Endothelial cell of umbilical vein (primary cell): ENCODE data around the gene MMRN2. TPM values are rescaled to one million over a fixed set of nuclear protein-coding genes. Genes with fewer than 3 reads are reported as not detected.

Experiments used
- BruUV-seq: library from RNA; stranded (reverse); fragments of 400-500 nt; replicated peaks from 2 replicates; lab custom pipeline; 2021; lab: Mats Ljungman, UMichigan
- CTCF ChIA-PET: fragments of 300-600, 350-600 bp; sonication (Branson Sonifier 250); formaldehyde crosslinking; loops from one replicate; lab custom pipeline; 2021; ENCODE audit warnings: antibody characterized with exemption, inconsistent platforms; lab: Charles Lee
- POLR2A ChIA-PET: fragments of 300-600, 350-600 bp; sonication (Branson Sonifier 250); formaldehyde crosslinking; loops from one replicate; lab custom pipeline; 2021; ENCODE audit warnings: antibody characterized with exemption, inconsistent platforms; lab: Charles Lee
- DNase-seq: peaks from one replicate; pipeline ENCODE4 v3.0.0-alpha.2; 2011; ENCODE audit warnings: low read depth, low spot score
- FAIRE-seq: peaks from 2 replicates; lab custom pipeline; 2011; peaks lifted over from hg19 to GRCh38; lab: Jason Lieb, UNC
- H2AFZ ChIP-seq: 2 replicates; pipeline ENCODE4 v1.6.0; 2012; ENCODE audit warnings: low read depth, low read length, control low read depth, inconsistent platforms
- H3K27ac ChIP-seq: 2 replicates; pipeline ENCODE4 v1.5.1; 2011; ENCODE audit warnings: low read depth, mild to moderate bottlenecking, control low read depth, low read length, moderate library complexity; ENCODE audit not compliant: insufficient read depth
- H3K27me3 ChIP-seq, 2 experiments: 2 replicates each; pipeline versions ENCODE4 v1.6.0 to v1.6.1; 2011; ENCODE audit warnings: low read length in 2 of 2, mixed read lengths in 1 of 2; ENCODE audit not compliant: control insufficient read depth in 2 of 2, insufficient read depth in 2 of 2
- H3K36me3 ChIP-seq, 2 experiments: 2 replicates in 1 of 2; 3 replicates in 1 of 2; pipeline ENCODE4 v1.5.1; 2011; ENCODE audit warnings: low read length in 2 of 2, mild to moderate bottlenecking in 1 of 2, moderate library complexity in 1 of 2; ENCODE audit not compliant: control insufficient read depth in 2 of 2, insufficient read depth in 2 of 2; ENCODE audit errors: extremely low read depth in 1 of 2
- H3K4me1 ChIP-seq: 3 replicates; pipeline ENCODE4 v1.5.1; 2011; ENCODE audit warnings: mild to moderate bottlenecking, low read length; ENCODE audit not compliant: control insufficient read depth, insufficient read depth; ENCODE audit errors: extremely low read depth
- H3K4me2 ChIP-seq: 2 replicates; pipeline ENCODE4 v1.6.1; 2011; ENCODE audit warnings: low read length, control low read depth, mixed read lengths; ENCODE audit not compliant: insufficient read depth
- H3K4me3 ChIP-seq, 3 experiments: fragments of 200-600 bp in 1 of 3; sonication (generic), shearing (Covaris generic) in 1 of 3; replicated peaks in 1 of 3; 2 replicates each; pipeline ENCODE4 v1.5.1; 2011 to 2016; ENCODE audit warnings: control low read depth in 3 of 3, low read length in 3 of 3, mild to moderate bottlenecking in 2 of 3, inconsistent platforms in 1 of 3, low read depth in 1 of 3, moderate library complexity in 1 of 3; ENCODE audit not compliant: insufficient read depth in 1 of 3
- H3K79me2 ChIP-seq: 2 replicates; pipeline ENCODE4 v1.6.0; 2012; ENCODE audit warnings: low read length, inconsistent platforms; ENCODE audit not compliant: control insufficient read depth, insufficient read depth
- H3K9ac ChIP-seq: replicated peaks from 2 replicates; pipeline ENCODE3; 2011; ENCODE audit warnings: low read length, control low read depth; ENCODE audit not compliant: insufficient read depth; ENCODE audit errors: extremely low read depth
- H3K9me1 ChIP-seq: replicated peaks from 3 replicates; pipeline ENCODE4 v1.6.0; 2011; ENCODE audit warnings: mild to moderate bottlenecking, low read length; ENCODE audit not compliant: control insufficient read depth, insufficient read depth; ENCODE audit errors: extremely low read depth
- H3K9me3 ChIP-seq: replicated peaks from 2 replicates; pipeline ENCODE4 v1.5.1; 2012; ENCODE audit warnings: low read length, inconsistent platforms; ENCODE audit not compliant: control insufficient read depth, insufficient read depth
- H4K20me1 ChIP-seq: replicated peaks from 2 replicates; pipeline ENCODE3; 2011; ENCODE audit warnings: mild to moderate bottlenecking, low read length; ENCODE audit not compliant: control insufficient read depth, insufficient read depth; ENCODE audit errors: extremely low read depth
- EZH2 ChIP-seq: IDR thresholded peaks from 2 replicates; pipeline ENCODE4 v1.6.1; 2012; ENCODE audit warnings: borderline replicate concordance, low read depth, mild to moderate bottlenecking, moderate library complexity, low read length, inconsistent platforms; ENCODE audit not compliant: severe bottlenecking
- FOS ChIP-seq: IDR thresholded peaks from 2 replicates; pipeline ENCODE4 v1.6.1; 2011; ENCODE audit warnings: mild to moderate bottlenecking, low read length, moderate library complexity, borderline replicate concordance; ENCODE audit not compliant: insufficient read depth
- GATA2 ChIP-seq: IDR thresholded peaks from 2 replicates; pipeline ENCODE4 v1.7.0; 2011; ENCODE audit warnings: low read depth, mild to moderate bottlenecking, moderate library complexity, mixed read lengths, low read length; ENCODE audit not compliant: insufficient read length, insufficient read depth
- JUN ChIP-seq: IDR thresholded peaks from 2 replicates; pipeline ENCODE4 v1.6.1; 2011; ENCODE audit warnings: borderline replicate concordance, low read depth; ENCODE audit not compliant: insufficient read length, insufficient read depth
- MYC ChIP-seq: IDR thresholded peaks from one replicate; pipeline ENCODE4 v1.6.1; 2011; ENCODE audit warnings: mild to moderate bottlenecking, low read depth, low read length
- POLR2A ChIP-seq: IDR thresholded peaks from 2 replicates; pipeline ENCODE4 v1.6.1; 2012; ENCODE audit warnings: low read depth, mild to moderate bottlenecking, control low read depth, low read length
- POLR2AphosphoS5 ChIP-seq: IDR thresholded peaks from 2 replicates; pipeline ENCODE4 v1.6.1; 2012; ENCODE audit warnings: low read depth, mild to moderate bottlenecking, control low read depth, low read length, moderate library complexity; ENCODE audit not compliant: insufficient read depth
- dilution Hi-C: fragments of 300-500 bp; cut with MboI; formaldehyde crosslinking; loops from one replicate; pipeline ENCODE4 v1.15.0; 2019; ENCODE audit warnings: low sequenced_read_pairs; ENCODE audit not compliant: extremely low pct_ligation_motif_present
- intact Hi-C: fragments of 100-400 bp; cut with micrococcal nuclease; formaldehyde crosslinking; loops from one replicate; pipeline ENCODE4 v1.10.0; 2022
- polyA plus RNA-seq, 4 experiments: library from polyadenylated mRNA; depleted of rRNA in 3 of 4; stranded (reverse) in 3 of 4; unstranded in 1 of 4; fragments of >200 nt; gene quantifications; 2 replicates each; pipeline versions ENCODE4 v1.2.1 to v1.2.3, GENCODE V29; 2011 to 2012; ENCODE audit warnings: missing spikeins in 1 of 4
- total RNA-seq: library from RNA; stranded (reverse); gene quantifications from 2 replicates; pipeline ENCODE4 v1.2.3, GENCODE V29; 2021
- TF ChIP-seq, protein P1 (sequence below): IDR thresholded peaks from 2 replicates; pipeline ENCODE4 v1.6.1; 2011; ENCODE audit not compliant: insufficient read depth, insufficient read length
- TF ChIP-seq, protein P2 (sequence below), 2 donors: IDR thresholded peaks; 1 replicate in 1 of 2; 2 replicates in 1 of 2; pipeline ENCODE4 v1.5.1; 2011; ENCODE audit warnings: low read length in 2 of 2, mild to moderate bottlenecking in 2 of 2, moderate library complexity in 2 of 2, control low read depth in 1 of 2, inconsistent platforms in 1 of 2, low read depth in 1 of 2; ENCODE audit not compliant: insufficient read depth in 1 of 2; ENCODE audit errors: extremely low read depth in 1 of 2

MMRN2 gene
- total and polyA plus RNA-seq, 2 donors (not counting 3 experiments of a cell fraction or from before 2014, with no cell fraction given), result 154 to 169 TPM

DNA sequence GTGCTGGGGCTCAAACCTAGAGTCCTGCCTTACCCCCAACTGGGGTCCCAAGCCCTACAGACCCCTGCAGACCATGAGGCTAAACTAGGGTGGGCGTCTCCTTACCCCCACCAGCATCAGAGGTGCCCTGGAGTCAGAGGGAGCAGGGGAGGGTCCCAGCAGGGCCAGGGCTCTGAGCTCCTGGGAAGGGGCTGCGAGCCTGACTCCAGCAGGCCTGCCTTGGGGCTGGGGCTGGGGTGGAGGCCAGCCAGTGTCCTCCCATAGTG lies 2.3 kb upstream of the MMRN2 start:
- no TSS peak for BruUV-seq
- Histone ChIP-seq H3K79me2 (peaks cover 34% of the 10 kb centered on the region), H3K36me3 (no peaks in the 10 kb centered on the region), H3K27me3 (no peaks in the 10 kb centered on the region), H2AFZ (no peak overlapping the region), H3K4me3 (no peak overlapping the region), H3K27ac (peak overlapping the region; percentile 78), H3K4me1 (peaks cover 51% of the 10 kb centered on the region), H3K4me2 (peak overlapping the region; percentile 33), H3K9ac (peak overlapping the region; percentile 44), H3K9me1 (no peaks in the 10 kb centered on the region), H3K9me3 (no peaks in the 10 kb centered on the region), H4K20me1 (no peaks in the 10 kb centered on the region)
- TF ChIP-seq, protein P1, sequence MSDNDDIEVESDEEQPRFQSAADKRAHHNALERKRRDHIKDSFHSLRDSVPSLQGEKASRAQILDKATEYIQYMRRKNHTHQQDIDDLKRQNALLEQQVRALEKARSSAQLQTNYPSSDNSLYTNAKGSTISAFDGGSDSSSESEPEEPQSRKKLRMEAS, result no peak
- TF ChIP-seq JUN, result no peak
- no peak for TF ChIP-seq POLR2A
- no peak for TF ChIP-seq MYC
- dilution Hi-C loops, result no loop called here
- CTCF ChIA-PET, result interaction anchor here (0.9 to 8.7 kb wide), 5 partner anchors 8 to 133 kb away, joined by 3 to 325 read pairs (median 4); partner anchors contain the start of gene ADIRF
- DNase-seq, result no peak
- POLR2A ChIA-PET, result interaction anchor here (0.6 to 3.1 kb wide), 2 partner anchors 14 to 945 kb away, joined by 3 to 13 read pairs; no protein-coding TSS in a partner anchor
- FAIRE-seq, result no peak
- intact Hi-C loops, result loop anchor here (1.0 to 10.0 kb wide), 5 partner anchors 20 to 1925 kb away; partner anchors contain the start of genes GLUD1, SHLD2 and STAMBPL1

DNA sequence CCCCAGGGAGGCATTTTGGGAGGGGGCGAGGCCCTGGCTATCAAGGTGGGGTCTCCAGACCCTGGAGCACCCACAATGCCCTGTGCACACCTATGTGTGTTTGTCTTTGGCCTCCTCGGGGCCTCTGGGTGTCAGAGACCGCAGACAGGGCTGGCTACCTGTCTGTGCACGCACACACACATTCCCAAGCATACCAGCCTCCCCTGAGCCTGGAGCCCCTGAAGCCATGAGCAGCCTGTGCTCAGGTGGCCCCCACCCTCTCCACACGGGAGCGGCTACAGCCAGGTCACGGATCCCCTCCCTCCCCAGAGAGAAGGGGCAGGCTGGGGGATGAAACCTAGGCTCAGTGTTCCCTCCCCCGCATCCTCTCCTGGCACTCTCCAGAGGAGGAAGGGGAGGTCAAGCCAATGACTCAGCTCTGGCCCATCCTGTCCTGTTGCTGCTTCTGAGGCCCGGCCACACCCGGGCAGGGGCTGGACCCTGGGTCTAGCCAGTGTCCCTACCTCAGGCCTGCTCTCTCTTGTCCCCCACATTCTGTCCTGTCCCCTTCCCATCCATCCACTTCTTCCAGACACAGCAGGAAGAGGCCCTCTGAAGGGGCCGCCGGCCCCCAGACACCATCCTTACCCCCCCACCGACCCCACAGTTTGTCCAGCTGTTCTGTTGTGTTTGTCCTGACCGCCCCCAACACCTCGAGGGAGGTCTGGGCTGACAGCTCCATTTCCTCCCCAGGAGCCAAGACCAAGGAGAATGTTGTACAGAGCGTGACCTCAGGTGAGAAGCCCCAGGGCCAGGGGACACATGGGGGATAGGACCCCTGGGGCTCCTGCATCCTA lies 1.7 kb upstream of the MMRN2 start:
- ChIA-PET CTCF (interaction anchor here (0.9 to 8.7 kb wide), 6 partner anchors 9 to 133 kb away, joined by 3 to 325 read pairs (median 4); partner anchors contain the start of gene ADIRF), POLR2A (interaction anchor here (0.6 to 3.1 kb wide), 3 partner anchors 10 to 945 kb away, joined by 3 to 13 read pairs (median 11); partner anchors contain the start of gene ADIRF)
- Histone ChIP-seq H3K4me3 (peak overlapping the region in 2 of 3 experiments; percentile 5 to 23), H4K20me1 (no peaks in the 10 kb centered on the region), H3K27me3 (no peaks in the 10 kb centered on the region), H3K4me2 (peak overlapping the region; percentile 33), H3K9me1 (no peaks in the 10 kb centered on the region), H3K27ac (peak overlapping the region; percentile 78), H3K4me1 (peaks cover 56% of the 10 kb centered on the region), H3K79me2 (peaks cover 38% of the 10 kb centered on the region), H3K9me3 (no peaks in the 10 kb centered on the region), H2AFZ (peak overlapping the region; percentile 38), H3K36me3 (no peaks in the 10 kb centered on the region), H3K9ac (peak overlapping the region; percentile 44)
- DNase-seq, result peak; percentile 79
- intact Hi-C loops (loop anchor here (2.0 to 10.0 kb wide), 3 partner anchors 136 to 1926 kb away; partner anchors contain the start of genes GLUD1, SHLD2 and STAMBPL1), dilution Hi-C loops (no loop called here)
- TF ChIP-seq FOS, result peak; percentile 76
- no peak for TF ChIP-seq MYC
- peak; percentile 21 for TF ChIP-seq JUN
- TF ChIP-seq, protein P2, sequence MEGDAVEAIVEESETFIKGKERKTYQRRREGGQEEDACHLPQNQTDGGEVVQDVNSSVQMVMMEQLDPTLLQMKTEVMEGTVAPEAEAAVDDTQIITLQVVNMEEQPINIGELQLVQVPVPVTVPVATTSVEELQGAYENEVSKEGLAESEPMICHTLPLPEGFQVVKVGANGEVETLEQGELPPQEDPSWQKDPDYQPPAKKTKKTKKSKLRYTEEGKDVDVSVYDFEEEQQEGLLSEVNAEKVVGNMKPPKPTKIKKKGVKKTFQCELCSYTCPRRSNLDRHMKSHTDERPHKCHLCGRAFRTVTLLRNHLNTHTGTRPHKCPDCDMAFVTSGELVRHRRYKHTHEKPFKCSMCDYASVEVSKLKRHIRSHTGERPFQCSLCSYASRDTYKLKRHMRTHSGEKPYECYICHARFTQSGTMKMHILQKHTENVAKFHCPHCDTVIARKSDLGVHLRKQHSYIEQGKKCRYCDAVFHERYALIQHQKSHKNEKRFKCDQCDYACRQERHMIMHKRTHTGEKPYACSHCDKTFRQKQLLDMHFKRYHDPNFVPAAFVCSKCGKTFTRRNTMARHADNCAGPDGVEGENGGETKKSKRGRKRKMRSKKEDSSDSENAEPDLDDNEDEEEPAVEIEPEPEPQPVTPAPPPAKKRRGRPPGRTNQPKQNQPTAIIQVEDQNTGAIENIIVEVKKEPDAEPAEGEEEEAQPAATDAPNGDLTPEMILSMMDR (IDR thresholded peaks at IDR 0.05; ENCODE audit: extremely low read depth in 1 of 2, insufficient read depth in 1 of 2, low read depth in 1 of 2, low read length in 2 of 2), result no peak
- TF ChIP-seq, protein P1, result no peak
- TF ChIP-seq GATA2, result no peak
- no peak for TF ChIP-seq EZH2
- TF ChIP-seq POLR2A, result peak; percentile 34
- TF ChIP-seq POLR2AphosphoS5, result peak; percentile 79
- peak; percentile 98 for FAIRE-seq
- BruUV-seq, result TSS peak; percentile 9
